ENCODE data around the gene AGXT. TPM values are rescaled to one million over a fixed set of nuclear protein-coding genes. Genes with fewer than 3 reads are reported as not detected.
A peak's percentile ranks its signal among the peaks of the same experiment; 100 is the strongest.

AGXT gene
- total RNA-seq, 6 experiments from 2014 or later: 744 to 1,833 (median 1,254) TPM

- Histone ChIP-seq H3K36me3 (peaks cover 0 to 77% (median 21%) of the 10 kb centered on the region in 4 donors), H3K4me3 (no peak overlapping the region), H3K4me1 (peaks cover 0 to 80% (median 24%) of the 10 kb centered on the region in 4 donors), H3K27me3 (no peaks in the 10 kb centered on the region), H3K27ac (peak overlapping the region in 1 of 3 donors; percentile 77), H3K9me3 (no peaks in the 10 kb centered on the region)
- peak in 2 of 3 donors; percentile 50 to 59 for DNase-seq
- no peak for TF ChIP-seq POLR2A (IDR thresholded peaks at IDR 0.05)
- TF ChIP-seq, protein P1, sequence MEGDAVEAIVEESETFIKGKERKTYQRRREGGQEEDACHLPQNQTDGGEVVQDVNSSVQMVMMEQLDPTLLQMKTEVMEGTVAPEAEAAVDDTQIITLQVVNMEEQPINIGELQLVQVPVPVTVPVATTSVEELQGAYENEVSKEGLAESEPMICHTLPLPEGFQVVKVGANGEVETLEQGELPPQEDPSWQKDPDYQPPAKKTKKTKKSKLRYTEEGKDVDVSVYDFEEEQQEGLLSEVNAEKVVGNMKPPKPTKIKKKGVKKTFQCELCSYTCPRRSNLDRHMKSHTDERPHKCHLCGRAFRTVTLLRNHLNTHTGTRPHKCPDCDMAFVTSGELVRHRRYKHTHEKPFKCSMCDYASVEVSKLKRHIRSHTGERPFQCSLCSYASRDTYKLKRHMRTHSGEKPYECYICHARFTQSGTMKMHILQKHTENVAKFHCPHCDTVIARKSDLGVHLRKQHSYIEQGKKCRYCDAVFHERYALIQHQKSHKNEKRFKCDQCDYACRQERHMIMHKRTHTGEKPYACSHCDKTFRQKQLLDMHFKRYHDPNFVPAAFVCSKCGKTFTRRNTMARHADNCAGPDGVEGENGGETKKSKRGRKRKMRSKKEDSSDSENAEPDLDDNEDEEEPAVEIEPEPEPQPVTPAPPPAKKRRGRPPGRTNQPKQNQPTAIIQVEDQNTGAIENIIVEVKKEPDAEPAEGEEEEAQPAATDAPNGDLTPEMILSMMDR (IDR thresholded peaks at IDR 0.05): no peak
- intact Hi-C loops (cut with DNase I): no loop called here
- ATAC-seq: no peak
- 36% methylated on average over 3 of the region's 7 CpGs for WGBS (ENCODE audit: insufficient coverage, low coverage, low lambda C conversion rate, missing lambda C conversion rate)
Observed at GRCh38 chr2:240879105-240879504, 10.5 kb downstream of the AGXT start.

- no peak overlapping the region for H3K27ac ChIP-seq
- H3K36me3 ChIP-seq: peaks cover 0 to 57% (median 14%) of the 10 kb centered on the region in 4 donors
- peaks cover 0 to 77% (median 18%) of the 10 kb centered on the region in 4 donors for H3K4me1 ChIP-seq
- DNase-seq (peak in 1 of 3 donors; percentile 31), ATAC-seq (no peak)
- 55% methylated on average over 3 of the region's 6 CpGs for WGBS (ENCODE audit: insufficient coverage, low coverage, low lambda C conversion rate, missing lambda C conversion rate)
- H3K4me3 ChIP-seq: no peak overlapping the region
- TF ChIP-seq POLR2A (IDR thresholded peaks at IDR 0.05): no peak
- TF ChIP-seq, protein P1 (IDR thresholded peaks at IDR 0.05): no peak
- intact Hi-C loops (cut with DNase I): no loop called here
- H3K27me3 ChIP-seq: no peaks in the 10 kb centered on the region
- no peaks in the 10 kb centered on the region for H3K9me3 ChIP-seq
Observed at GRCh38 chr2:240881913-240882312, 13.3 kb downstream of the AGXT start.

GRCh38 chr2:240884221-240884620 lies 15.6 kb downstream of the AGXT start:
- H3K27ac ChIP-seq: peak overlapping the region in 1 of 3 donors; percentile 67
- H3K27me3 ChIP-seq: no peaks in the 10 kb centered on the region
- no peaks in the 10 kb centered on the region for H3K9me3 ChIP-seq
- peaks cover 0 to 34% (median 5%) of the 10 kb centered on the region in 4 donors for H3K36me3 ChIP-seq
- peaks cover 0 to 66% (median 20%) of the 10 kb centered on the region in 4 donors for H3K4me1 ChIP-seq
- TF ChIP-seq, protein P1 (IDR thresholded peaks at IDR 0.05): no peak
- TF ChIP-seq POLR2A (IDR thresholded peaks at IDR 0.05): no peak
- WGBS (ENCODE audit: insufficient coverage, low coverage, low lambda C conversion rate, missing lambda C conversion rate): no CpG with 5 or more reads among the region's 2 CpGs
- intact Hi-C loops (cut with DNase I): no loop called here
- ATAC-seq: no peak
- no peak overlapping the region for H3K4me3 ChIP-seq
- DNase-seq: peak in 1 of 3 donors; percentile 48

- 73% methylated on average over 3 of the region's 3 CpGs for WGBS (ENCODE audit: insufficient coverage, low coverage, low lambda C conversion rate, missing lambda C conversion rate)
- intact Hi-C loops (cut with DNase I): no loop called here
- Histone ChIP-seq H3K27ac (peak overlapping the region in 1 of 3 donors; percentile 67), H3K9me3 (no peaks in the 10 kb centered on the region), H3K36me3 (peaks cover 0 to 32% (median 5%) of the 10 kb centered on the region in 4 donors), H3K27me3 (no peaks in the 10 kb centered on the region), H3K4me1 (peaks cover 0 to 70% (median 23%) of the 10 kb centered on the region in 4 donors), H3K4me3 (no peak overlapping the region)
- ATAC-seq (no peak), DNase-seq (no peak)
- TF ChIP-seq, protein P1 (IDR thresholded peaks at IDR 0.05): no peak
- TF ChIP-seq POLR2A (IDR thresholded peaks at IDR 0.05): no peak
Observed at GRCh38 chr2:240884745-240885144, 16.1 kb downstream of the AGXT start.

Data from right lobe of liver (tissue), 6 donors.